Endothelial cell of umbilical vein (primary cell): ENCODE data around the gene EGFL7. TPM values are rescaled to one million over a fixed set of nuclear protein-coding genes. Genes with fewer than 3 reads are reported as not detected.

Experiments
- BruUV-seq: library from RNA; stranded (reverse); fragments of 400-500 nt; replicated peaks from 2 replicates; lab custom pipeline; 2021; lab: Mats Ljungman, UMichigan
- CTCF ChIA-PET: fragments of 300-600, 350-600 bp; sonication (Branson Sonifier 250); formaldehyde crosslinking; loops from one replicate; lab custom pipeline; 2021; ENCODE audit warnings: antibody characterized with exemption, inconsistent platforms; lab: Charles Lee
- POLR2A ChIA-PET: fragments of 300-600, 350-600 bp; sonication (Branson Sonifier 250); formaldehyde crosslinking; loops from one replicate; lab custom pipeline; 2021; ENCODE audit warnings: antibody characterized with exemption, inconsistent platforms; lab: Charles Lee
- DNase-seq: peaks from one replicate; pipeline ENCODE4 v3.0.0-alpha.2; 2011; ENCODE audit warnings: low read depth, low spot score
- FAIRE-seq: peaks from 2 replicates; lab custom pipeline; 2011; peaks lifted over from hg19 to GRCh38; lab: Jason Lieb, UNC
- H2AFZ ChIP-seq: 2 replicates; pipeline ENCODE4 v1.6.0; 2012; ENCODE audit warnings: low read depth, low read length, control low read depth, inconsistent platforms
- H3K27ac ChIP-seq: 2 replicates; pipeline ENCODE4 v1.5.1; 2011; ENCODE audit warnings: low read depth, mild to moderate bottlenecking, control low read depth, low read length, moderate library complexity; ENCODE audit not compliant: insufficient read depth
- H3K27me3 ChIP-seq, 2 experiments: 2 replicates each; pipeline versions ENCODE4 v1.6.0 to v1.6.1; 2011; ENCODE audit warnings: low read length in 2 of 2, mixed read lengths in 1 of 2; ENCODE audit not compliant: control insufficient read depth in 2 of 2, insufficient read depth in 2 of 2
- H3K36me3 ChIP-seq, 2 experiments: 2 replicates in 1 of 2; 3 replicates in 1 of 2; pipeline ENCODE4 v1.5.1; 2011; ENCODE audit warnings: low read length in 2 of 2, mild to moderate bottlenecking in 1 of 2, moderate library complexity in 1 of 2; ENCODE audit not compliant: control insufficient read depth in 2 of 2, insufficient read depth in 2 of 2; ENCODE audit errors: extremely low read depth in 1 of 2
- H3K4me1 ChIP-seq: 3 replicates; pipeline ENCODE4 v1.5.1; 2011; ENCODE audit warnings: mild to moderate bottlenecking, low read length; ENCODE audit not compliant: control insufficient read depth, insufficient read depth; ENCODE audit errors: extremely low read depth
- H3K4me2 ChIP-seq: 2 replicates; pipeline ENCODE4 v1.6.1; 2011; ENCODE audit warnings: low read length, control low read depth, mixed read lengths; ENCODE audit not compliant: insufficient read depth
- H3K4me3 ChIP-seq, 3 experiments: fragments of 200-600 bp in 1 of 3; sonication (generic), shearing (Covaris generic) in 1 of 3; replicated peaks in 1 of 3; 2 replicates each; pipeline ENCODE4 v1.5.1; 2011 to 2016; ENCODE audit warnings: control low read depth in 3 of 3, low read length in 3 of 3, mild to moderate bottlenecking in 2 of 3, inconsistent platforms in 1 of 3, low read depth in 1 of 3, moderate library complexity in 1 of 3; ENCODE audit not compliant: insufficient read depth in 1 of 3
- H3K79me2 ChIP-seq: 2 replicates; pipeline ENCODE4 v1.6.0; 2012; ENCODE audit warnings: low read length, inconsistent platforms; ENCODE audit not compliant: control insufficient read depth, insufficient read depth
- H3K9ac ChIP-seq: replicated peaks from 2 replicates; pipeline ENCODE3; 2011; ENCODE audit warnings: low read length, control low read depth; ENCODE audit not compliant: insufficient read depth; ENCODE audit errors: extremely low read depth
- H3K9me1 ChIP-seq: replicated peaks from 3 replicates; pipeline ENCODE4 v1.6.0; 2011; ENCODE audit warnings: mild to moderate bottlenecking, low read length; ENCODE audit not compliant: control insufficient read depth, insufficient read depth; ENCODE audit errors: extremely low read depth
- H3K9me3 ChIP-seq: replicated peaks from 2 replicates; pipeline ENCODE4 v1.5.1; 2012; ENCODE audit warnings: low read length, inconsistent platforms; ENCODE audit not compliant: control insufficient read depth, insufficient read depth
- H4K20me1 ChIP-seq: replicated peaks from 2 replicates; pipeline ENCODE3; 2011; ENCODE audit warnings: mild to moderate bottlenecking, low read length; ENCODE audit not compliant: control insufficient read depth, insufficient read depth; ENCODE audit errors: extremely low read depth
- EZH2 ChIP-seq: IDR thresholded peaks from 2 replicates; pipeline ENCODE4 v1.6.1; 2012; ENCODE audit warnings: borderline replicate concordance, low read depth, mild to moderate bottlenecking, moderate library complexity, low read length, inconsistent platforms; ENCODE audit not compliant: severe bottlenecking
- FOS ChIP-seq: IDR thresholded peaks from 2 replicates; pipeline ENCODE4 v1.6.1; 2011; ENCODE audit warnings: mild to moderate bottlenecking, low read length, moderate library complexity, borderline replicate concordance; ENCODE audit not compliant: insufficient read depth
- GATA2 ChIP-seq: IDR thresholded peaks from 2 replicates; pipeline ENCODE4 v1.7.0; 2011; ENCODE audit warnings: low read depth, mild to moderate bottlenecking, moderate library complexity, mixed read lengths, low read length; ENCODE audit not compliant: insufficient read length, insufficient read depth
- JUN ChIP-seq: IDR thresholded peaks from 2 replicates; pipeline ENCODE4 v1.6.1; 2011; ENCODE audit warnings: borderline replicate concordance, low read depth; ENCODE audit not compliant: insufficient read length, insufficient read depth
- MAX ChIP-seq: IDR thresholded peaks from 2 replicates; pipeline ENCODE4 v1.6.1; 2011; ENCODE audit not compliant: insufficient read depth, insufficient read length
- MYC ChIP-seq: IDR thresholded peaks from one replicate; pipeline ENCODE4 v1.6.1; 2011; ENCODE audit warnings: mild to moderate bottlenecking, low read depth, low read length
- POLR2A ChIP-seq: IDR thresholded peaks from 2 replicates; pipeline ENCODE4 v1.6.1; 2012; ENCODE audit warnings: low read depth, mild to moderate bottlenecking, control low read depth, low read length
- POLR2AphosphoS5 ChIP-seq: IDR thresholded peaks from 2 replicates; pipeline ENCODE4 v1.6.1; 2012; ENCODE audit warnings: low read depth, mild to moderate bottlenecking, control low read depth, low read length, moderate library complexity; ENCODE audit not compliant: insufficient read depth
- dilution Hi-C: fragments of 300-500 bp; cut with MboI; formaldehyde crosslinking; loops from one replicate; pipeline ENCODE4 v1.15.0; 2019; ENCODE audit warnings: low sequenced_read_pairs; ENCODE audit not compliant: extremely low pct_ligation_motif_present
- intact Hi-C: fragments of 100-400 bp; cut with micrococcal nuclease; formaldehyde crosslinking; loops from one replicate; pipeline ENCODE4 v1.10.0; 2022
- polyA plus RNA-seq, 4 experiments: library from polyadenylated mRNA; depleted of rRNA in 3 of 4; stranded (reverse) in 3 of 4; unstranded in 1 of 4; fragments of >200 nt; gene quantifications; 2 replicates each; pipeline versions ENCODE4 v1.2.1 to v1.2.3, GENCODE V29; 2011 to 2012; ENCODE audit warnings: missing spikeins in 1 of 4
- total RNA-seq: library from RNA; stranded (reverse); gene quantifications from 2 replicates; pipeline ENCODE4 v1.2.3, GENCODE V29; 2021
- TF ChIP-seq, protein P1 (sequence below), 2 donors: IDR thresholded peaks; 1 replicate in 1 of 2; 2 replicates in 1 of 2; pipeline ENCODE4 v1.5.1; 2011; ENCODE audit warnings: low read length in 2 of 2, mild to moderate bottlenecking in 2 of 2, moderate library complexity in 2 of 2, control low read depth in 1 of 2, inconsistent platforms in 1 of 2, low read depth in 1 of 2; ENCODE audit not compliant: insufficient read depth in 1 of 2; ENCODE audit errors: extremely low read depth in 1 of 2

The EGFL7 gene
- total and polyA plus RNA-seq, 2 donors (not counting 3 experiments of a cell fraction or from before 2014, with no cell fraction given): 1,043 to 1,377 TPM

DNA sequence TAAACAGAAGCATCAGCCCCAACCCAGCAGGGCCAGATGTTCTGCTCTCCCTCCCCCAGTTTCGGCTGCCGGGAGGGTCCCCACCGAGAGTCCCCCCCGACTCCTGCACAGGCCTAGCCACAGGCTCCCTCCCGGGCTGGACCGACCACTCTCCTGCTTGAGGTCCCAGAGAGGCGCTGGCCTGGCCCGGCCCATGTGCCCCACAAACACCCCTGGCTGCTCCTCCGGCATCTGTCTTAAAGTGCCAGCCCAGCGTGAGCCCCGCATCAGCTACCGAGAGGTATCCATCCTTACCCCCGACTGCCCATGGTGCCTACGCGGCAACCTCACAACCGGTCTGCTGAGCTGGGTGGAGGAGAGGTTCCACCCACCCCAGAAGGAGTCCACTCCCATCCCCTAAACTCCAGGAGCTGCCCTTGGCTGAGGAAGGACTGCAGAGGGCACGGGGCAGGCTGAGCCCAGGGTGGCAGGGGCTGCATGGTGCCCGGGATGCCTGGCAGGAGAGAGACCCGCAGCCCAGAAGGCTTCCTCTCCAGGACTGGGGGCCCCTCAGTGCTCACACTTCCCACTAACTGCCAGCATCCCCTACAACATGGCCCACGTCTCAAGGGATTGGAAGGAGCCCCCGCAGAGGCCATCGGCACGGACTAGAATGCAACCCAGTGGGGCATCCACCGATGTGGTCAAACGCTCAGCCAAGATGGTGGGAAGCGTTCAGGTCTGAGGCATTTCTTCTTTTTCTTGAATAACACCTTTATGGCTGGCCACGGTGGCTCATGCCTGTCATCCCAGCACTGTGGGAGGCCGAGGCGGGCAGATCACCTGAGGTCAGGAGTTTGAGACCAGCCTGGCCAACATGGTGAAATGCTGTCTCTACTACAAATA, 15.6 kb upstream of the EGFL7 start:
- no peak for FAIRE-seq
- Histone ChIP-seq H3K79me2 (peaks cover 23% of the 10 kb centered on the region), H3K4me2 (peak overlapping the region; percentile 54), H3K9ac (peak overlapping the region; percentile 87), H3K9me3 (no peaks in the 10 kb centered on the region), H2AFZ (no peak overlapping the region), H3K4me3 (peak overlapping the region in 2 of 3 experiments; percentile 28 to 44), H3K27me3 (no peaks in the 10 kb centered on the region), H3K27ac (peak overlapping the region; percentile 95), H3K9me1 (no peaks in the 10 kb centered on the region), H3K36me3 (no peaks in the 10 kb centered on the region), H3K4me1 (peaks cover 69% of the 10 kb centered on the region), H4K20me1 (no peaks in the 10 kb centered on the region)
- CTCF ChIA-PET: interaction anchor here (0.5 to 8.2 kb wide), 8 partner anchors 10 to 67 kb away, joined by 3 to 90 read pairs (median 12); partner anchors contain the start of gene EGFL7
- TF ChIP-seq EZH2 (no peak), MYC (no peak), GATA2 (no peak), POLR2AphosphoS5 (no peak), FOS (no peak), POLR2A (no peak), MAX (no peak), JUN (no peak)
- TF ChIP-seq, protein P1, sequence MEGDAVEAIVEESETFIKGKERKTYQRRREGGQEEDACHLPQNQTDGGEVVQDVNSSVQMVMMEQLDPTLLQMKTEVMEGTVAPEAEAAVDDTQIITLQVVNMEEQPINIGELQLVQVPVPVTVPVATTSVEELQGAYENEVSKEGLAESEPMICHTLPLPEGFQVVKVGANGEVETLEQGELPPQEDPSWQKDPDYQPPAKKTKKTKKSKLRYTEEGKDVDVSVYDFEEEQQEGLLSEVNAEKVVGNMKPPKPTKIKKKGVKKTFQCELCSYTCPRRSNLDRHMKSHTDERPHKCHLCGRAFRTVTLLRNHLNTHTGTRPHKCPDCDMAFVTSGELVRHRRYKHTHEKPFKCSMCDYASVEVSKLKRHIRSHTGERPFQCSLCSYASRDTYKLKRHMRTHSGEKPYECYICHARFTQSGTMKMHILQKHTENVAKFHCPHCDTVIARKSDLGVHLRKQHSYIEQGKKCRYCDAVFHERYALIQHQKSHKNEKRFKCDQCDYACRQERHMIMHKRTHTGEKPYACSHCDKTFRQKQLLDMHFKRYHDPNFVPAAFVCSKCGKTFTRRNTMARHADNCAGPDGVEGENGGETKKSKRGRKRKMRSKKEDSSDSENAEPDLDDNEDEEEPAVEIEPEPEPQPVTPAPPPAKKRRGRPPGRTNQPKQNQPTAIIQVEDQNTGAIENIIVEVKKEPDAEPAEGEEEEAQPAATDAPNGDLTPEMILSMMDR (IDR thresholded peaks at IDR 0.05; ENCODE audit: extremely low read depth in 1 of 2, insufficient read depth in 1 of 2, low read depth in 1 of 2, low read length in 2 of 2): no peak
- dilution Hi-C loops: no loop called here
- TSS peak; percentile 1 for BruUV-seq
- intact Hi-C loops: loop anchor here (1.0 kb wide), 2 partner anchors 8 to 15 kb away; partner anchors contain the start of gene EGFL7
- POLR2A ChIA-PET: interaction anchor here (0.7 to 10.7 kb wide), 4 partner anchors 9 to 27 kb away, joined by 3 to 161 read pairs (median 47); partner anchors contain the start of gene EGFL7
- DNase-seq: no peak
